Retinal pigment epithelial cell (primary cell): ENCODE results near the gene DUOX2.
"Not testable (repeated sequence)": the region's sequence is repeated elsewhere in the genome, so short reads cannot be mapped to it uniquely, and the experiment has no call there.

Experiments used
- DNase-seq: peaks from one replicate; pipeline ENCODE4 v3.0.0-alpha.2; 2010; ENCODE audit warnings: low read depth
- H3K4me3 ChIP-seq: 2 replicates; pipeline ENCODE4 v1.5.1; 2011; ENCODE audit warnings: mild to moderate bottlenecking, low read length, control low read depth, moderate library complexity
- TF ChIP-seq, protein P1 (sequence below): conservative IDR thresholded peaks from 2 replicates; pipeline ENCODE4 v1.5.1; 2011; ENCODE audit warnings: low read depth, low read length, control low read depth, inconsistent platforms

Gene DUOX2

DNA sequence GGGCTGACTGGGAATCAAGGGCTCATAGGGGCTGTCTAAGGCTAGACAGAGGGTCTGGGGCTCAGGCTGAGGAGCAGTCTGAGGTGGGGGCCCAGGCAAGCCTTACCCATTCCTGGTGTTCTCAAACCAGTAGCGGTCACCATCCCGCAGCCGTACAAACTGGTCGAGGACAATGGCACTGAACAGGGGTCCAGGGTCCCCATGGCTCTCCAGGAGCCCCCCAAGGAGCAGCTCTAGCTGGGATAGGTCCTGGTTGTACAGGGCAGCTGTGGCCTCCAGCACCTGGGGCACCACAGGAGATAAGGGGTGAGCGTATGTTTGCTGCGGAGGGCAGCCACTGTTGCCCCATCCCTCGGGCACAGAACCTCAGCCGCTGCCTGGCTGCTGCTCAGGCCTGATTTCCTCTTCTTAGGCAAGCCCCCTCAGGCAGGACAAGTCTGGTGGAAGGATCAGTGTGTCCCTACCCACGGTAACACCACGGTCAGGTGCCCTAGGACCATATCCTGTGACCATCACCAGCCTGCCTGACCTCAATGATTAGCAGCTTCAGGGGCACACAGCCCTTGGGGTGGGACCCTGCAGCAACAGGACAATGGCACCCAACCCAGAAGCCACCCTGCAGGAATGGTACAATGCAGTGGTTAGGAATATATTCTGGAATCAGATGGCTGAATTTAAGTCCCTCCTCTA lies 5.9 kb downstream of the DUOX2 start:
- DNase-seq, result no peak
- TF ChIP-seq, protein P1, sequence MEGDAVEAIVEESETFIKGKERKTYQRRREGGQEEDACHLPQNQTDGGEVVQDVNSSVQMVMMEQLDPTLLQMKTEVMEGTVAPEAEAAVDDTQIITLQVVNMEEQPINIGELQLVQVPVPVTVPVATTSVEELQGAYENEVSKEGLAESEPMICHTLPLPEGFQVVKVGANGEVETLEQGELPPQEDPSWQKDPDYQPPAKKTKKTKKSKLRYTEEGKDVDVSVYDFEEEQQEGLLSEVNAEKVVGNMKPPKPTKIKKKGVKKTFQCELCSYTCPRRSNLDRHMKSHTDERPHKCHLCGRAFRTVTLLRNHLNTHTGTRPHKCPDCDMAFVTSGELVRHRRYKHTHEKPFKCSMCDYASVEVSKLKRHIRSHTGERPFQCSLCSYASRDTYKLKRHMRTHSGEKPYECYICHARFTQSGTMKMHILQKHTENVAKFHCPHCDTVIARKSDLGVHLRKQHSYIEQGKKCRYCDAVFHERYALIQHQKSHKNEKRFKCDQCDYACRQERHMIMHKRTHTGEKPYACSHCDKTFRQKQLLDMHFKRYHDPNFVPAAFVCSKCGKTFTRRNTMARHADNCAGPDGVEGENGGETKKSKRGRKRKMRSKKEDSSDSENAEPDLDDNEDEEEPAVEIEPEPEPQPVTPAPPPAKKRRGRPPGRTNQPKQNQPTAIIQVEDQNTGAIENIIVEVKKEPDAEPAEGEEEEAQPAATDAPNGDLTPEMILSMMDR, result no peak
- H3K4me3 ChIP-seq, result no peak overlapping the region

DNA sequence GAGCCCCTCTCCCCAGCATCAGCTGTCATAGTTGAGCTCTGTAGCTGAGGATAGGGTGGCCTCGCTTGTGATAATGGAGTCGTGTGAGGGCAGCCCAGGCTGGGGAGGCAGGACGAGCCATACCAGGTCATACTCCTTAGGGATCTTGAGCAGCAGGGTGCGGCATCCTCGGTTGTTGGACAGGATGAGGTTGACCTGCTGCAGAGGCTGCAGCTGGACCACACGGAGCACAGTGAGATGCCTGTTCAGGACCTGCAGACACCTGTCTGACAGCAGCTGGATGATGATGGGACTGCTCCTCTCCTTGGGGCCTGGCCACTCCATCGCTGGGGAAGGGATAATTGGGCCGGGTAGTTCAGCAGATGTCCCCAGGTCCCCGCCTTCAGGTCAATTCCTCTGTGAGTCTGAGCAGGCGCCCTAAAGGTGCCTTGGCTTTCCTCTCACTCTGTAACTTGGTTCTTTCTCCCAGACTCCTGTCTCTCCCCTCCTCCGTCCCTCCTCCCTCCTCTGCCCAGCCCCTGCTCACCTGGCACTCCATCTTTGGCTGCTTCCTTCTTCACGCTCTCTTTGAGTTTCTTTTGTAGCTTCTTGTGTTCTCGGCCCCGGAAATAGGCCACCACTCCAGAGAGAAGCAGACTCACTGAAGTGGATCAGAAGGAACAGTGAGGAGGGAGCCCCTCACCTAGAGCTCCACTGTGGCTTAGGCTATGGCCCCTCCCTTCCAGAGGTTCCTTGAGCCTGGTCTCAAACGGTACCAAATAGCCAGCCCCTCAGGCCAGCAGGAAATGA lies 7.8 kb downstream of the DUOX2 start:
- TF ChIP-seq, protein P1, result no peak
- H3K4me3 ChIP-seq, result no peak overlapping the region
- no peak for DNase-seq

GRCh38 chr15:45105586-45105985 lies 8.4 kb downstream of the DUOX2 start:
- TF ChIP-seq, protein P1, result no peak
- H3K4me3 ChIP-seq, result no peak overlapping the region
- DNase-seq, result no peak

GRCh38 chr15:45104170-45104569 lies 9.8 kb downstream of the DUOX2 start:
- not testable (repeated sequence) for DNase-seq, H3K4me3 ChIP-seq

DNA sequence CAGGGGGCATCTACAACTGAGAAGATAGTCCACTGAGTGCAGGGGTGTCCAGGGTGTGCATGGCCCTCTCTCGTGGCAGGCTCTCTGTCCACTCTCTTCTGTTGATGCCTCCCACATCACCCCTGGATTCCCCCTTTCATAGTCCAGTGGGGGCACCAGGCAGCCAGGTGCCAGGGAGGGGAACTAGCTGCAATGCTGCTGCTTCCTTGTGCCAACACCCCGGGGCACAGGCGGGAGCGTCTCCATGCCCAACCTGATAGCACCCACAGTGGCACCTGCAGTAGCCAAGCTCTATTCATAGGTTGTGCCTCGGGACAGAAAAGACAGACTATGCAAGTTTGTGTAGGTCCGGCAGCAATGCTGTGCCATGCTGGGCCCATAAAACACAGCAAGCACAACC lies 11.7 kb downstream of the DUOX2 start:
- no peak for DNase-seq
- TF ChIP-seq, protein P1, result no peak

DNA sequence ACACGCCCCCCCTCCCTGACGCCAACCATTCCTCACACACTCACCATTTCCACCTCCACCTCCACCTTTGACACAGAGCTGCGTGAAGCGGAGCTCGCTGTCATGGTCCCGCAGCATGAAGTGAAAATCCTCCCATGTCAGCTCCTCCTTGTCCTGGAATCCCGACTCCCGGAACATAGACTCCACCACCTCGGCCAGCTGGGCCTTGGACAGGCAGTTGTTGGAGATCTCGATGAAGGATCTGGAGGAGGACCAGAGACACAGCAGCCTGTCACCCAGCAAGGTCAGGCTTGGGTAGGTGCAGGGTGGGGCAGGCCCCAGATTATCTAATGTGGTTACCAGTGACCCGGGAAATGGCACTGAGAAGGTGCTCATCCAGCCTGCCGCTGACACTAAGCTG lies 12.2 kb downstream of the DUOX2 start:
- TF ChIP-seq, protein P1, result no peak
- no peak overlapping the region for H3K4me3 ChIP-seq
- DNase-seq, result no peak

More for the DNA sequence above, 11.7 kb downstream of the DUOX2 start:
- no peak overlapping the region for H3K4me3 ChIP-seq

DNA sequence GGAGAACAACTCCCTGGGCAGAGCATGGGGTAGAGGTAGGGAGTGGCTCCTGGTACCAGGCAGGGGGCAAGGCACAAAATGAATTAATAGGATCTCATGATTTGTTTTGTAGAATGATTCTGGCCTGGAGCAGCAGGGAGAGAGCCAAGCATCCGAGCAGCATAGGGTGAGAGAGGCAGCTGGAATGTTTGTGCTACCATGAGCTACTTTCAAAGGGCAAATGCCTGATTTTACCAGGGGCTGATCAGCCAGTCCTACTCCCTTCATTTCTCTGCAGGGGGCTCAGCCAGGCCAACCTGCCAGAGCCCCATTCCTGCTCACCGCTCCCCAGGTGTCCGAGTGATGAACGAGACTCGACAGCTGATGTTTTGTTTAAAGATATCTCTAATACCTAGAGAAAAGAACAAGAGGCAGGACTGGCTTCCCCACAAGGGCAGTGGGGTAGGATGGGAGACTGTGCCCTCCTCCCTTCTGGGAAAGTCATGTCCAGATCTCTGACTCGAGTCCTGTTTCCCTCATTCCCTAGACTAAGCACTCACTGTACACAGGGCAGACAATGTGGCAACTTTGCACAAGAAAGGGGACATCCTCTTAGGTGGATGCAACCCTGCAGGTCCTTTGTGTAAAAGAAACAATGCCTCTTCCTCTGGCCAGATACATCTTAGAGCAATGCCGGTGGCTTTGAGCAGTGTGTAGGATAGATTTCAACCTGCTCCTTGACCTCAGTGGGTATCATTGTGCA lies 12.9 kb downstream of the DUOX2 start:
- TF ChIP-seq, protein P1, result no peak
- DNase-seq, result no peak
- no peak overlapping the region for H3K4me3 ChIP-seq
